Stimulated activated CD8-positive, alpha-beta memory T cell treated with anti-CD3 and anti-CD28 coated beads, Interleukin-4, amount 100 ng/mL, for 1 hour (primary cell): ENCODE measurements around the gene LSM8.
"Not testable (repeated sequence)": the region's sequence is repeated elsewhere in the genome, so short reads cannot be mapped to it uniquely, and the experiment has no call there.

Experiments
- DNase-seq, 2 donors: peaks; one replicate each; pipeline ENCODE4 v3.0.0-alpha.2; 2020; ENCODE audit warnings: low read depth in 2 of 2, low spot score in 1 of 2

LSM8 gene

GRCh38 chr7:118202061-118202460 lies 18.1 kb downstream of the LSM8 start:
- no peak for DNase-seq

DNA sequence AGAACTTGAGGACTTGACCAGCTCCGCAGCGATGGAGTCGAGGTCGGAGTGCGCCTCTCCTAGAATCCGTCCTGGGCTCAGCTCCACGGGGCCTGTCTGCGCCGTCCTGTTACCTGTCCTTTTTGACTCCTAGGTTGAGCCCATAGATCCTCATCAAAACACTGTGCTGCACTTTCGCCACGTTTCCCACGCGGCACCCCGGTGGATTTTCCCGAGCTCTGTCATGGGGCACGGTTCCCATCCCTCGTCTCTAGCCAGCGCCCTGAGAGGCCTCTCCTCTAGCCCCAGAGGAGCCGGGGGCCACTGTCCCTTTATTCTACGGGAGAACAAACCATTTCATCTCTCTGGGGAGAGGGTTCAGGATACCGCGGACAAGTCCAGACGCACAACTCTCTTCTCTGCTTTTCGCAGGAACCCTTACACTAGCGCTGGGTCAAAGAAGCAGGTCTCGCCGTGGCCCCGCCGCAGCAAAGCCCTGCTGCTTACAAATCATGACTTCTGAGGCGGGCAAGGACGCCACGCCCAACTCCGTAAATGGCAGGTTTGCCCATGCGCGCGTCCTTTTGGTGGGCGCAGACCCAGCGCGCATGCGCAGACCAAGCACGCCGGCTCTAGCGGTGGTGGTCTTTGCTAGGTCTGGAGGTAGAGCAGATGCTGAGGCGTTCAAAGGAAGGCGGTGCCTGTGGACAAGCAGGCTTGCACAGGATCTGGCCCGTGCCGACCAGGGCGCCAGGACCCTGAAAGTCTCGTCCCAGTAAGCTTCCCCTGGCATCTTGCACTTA lies 30.3 kb downstream of the LSM8 start:
- DNase-seq, result peak; percentile 44 to 60

DNA sequence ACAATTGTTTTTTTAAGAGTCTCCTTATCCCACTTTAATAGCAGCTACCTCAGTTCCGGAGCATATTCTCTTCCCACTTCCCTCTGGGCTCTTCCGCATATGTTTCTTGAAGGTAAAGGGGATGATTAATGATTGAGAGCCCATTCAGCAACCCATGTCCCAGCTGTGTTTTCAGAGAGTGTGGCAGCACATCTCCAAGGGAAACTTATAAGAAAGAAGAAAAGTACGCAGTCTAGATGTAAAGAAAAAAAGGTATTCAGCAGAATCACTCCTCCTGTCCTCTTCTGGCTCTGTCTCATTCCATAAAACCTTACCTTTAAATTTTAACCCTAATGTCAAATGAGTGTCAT lies 30.8 kb downstream of the LSM8 start:
- no peak for DNase-seq

DNA sequence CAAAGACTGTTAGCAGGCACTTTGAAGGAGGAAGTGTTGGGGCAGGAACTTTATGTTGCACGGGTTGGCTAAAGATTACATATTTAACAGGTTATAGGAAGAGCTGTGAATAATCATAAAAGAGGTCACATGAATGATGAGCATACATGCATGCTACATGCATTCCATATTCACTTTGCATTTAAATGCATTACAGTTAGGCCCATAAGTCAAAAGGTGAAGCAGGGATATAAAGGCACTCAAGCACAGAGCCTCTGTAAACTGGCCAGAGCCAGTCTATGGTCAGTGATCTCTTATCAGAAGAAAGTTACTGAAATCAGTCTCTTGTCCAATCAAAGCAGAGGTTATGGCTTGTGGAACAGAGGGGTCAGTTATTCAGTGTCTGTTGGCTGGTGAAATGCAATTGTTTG lies 33.3 kb downstream of the LSM8 start:
- no peak for DNase-seq

DNA sequence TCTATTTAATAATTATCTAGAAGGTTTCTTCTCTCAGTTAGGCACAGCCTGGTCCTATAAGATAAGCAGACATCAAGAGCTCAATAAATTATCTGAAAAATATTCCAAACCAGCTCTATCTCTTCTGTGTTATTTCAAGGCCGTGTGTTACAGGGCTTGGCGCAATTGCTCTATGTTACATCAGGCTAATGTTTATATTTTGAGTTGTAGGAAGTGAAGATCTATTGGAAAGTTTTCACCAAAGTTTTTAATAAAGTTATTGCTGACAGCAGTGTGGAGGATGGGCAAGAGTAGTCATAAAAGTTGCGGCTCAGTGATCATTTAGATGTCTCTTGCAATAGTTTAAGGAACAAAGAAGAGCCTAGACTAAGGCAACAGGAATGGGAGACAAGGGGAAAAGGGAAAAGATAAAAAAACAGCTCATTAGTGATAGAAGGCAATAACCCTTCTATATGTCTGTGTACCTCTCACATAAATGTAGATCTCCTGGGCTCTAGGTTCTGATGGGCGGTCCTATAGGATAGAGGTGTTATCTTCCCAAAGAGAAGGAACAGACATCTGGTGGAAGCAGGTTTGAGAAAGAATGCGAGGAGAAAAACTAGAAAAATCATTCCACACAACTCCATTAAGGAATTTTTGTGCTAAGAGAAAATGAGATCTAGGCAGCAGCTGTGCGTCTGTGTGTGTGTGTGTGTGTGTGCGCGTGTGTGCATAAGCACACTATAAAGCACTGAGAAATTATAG lies 34.6 kb downstream of the LSM8 start:
- no peak for DNase-seq

GRCh38 chr7:118219157-118219512 lies 35.2 kb downstream of the LSM8 start:
- no peak for DNase-seq

- no peak for DNase-seq
These were observed 36.6 kb downstream of the LSM8 start for GRCh38 chr7:118220583-118220982.

DNA sequence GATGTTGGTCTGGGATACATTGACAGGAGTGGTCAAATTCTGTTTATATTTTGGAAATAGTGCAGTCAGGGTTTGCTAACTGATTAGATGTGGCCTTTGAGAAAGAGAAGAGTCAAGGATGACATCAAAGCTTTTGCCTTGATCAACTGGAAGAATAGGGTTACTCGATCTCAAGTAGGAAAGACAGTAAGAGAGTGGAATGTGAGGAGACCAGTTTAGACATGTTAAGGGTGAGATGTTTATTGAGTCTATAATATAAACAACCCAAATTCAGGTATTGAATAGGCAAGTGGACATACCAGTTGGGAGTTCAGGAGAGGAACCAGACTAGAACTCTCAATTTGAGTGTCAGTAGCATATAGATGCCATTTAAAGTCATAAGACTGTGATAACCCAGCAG lies 38.6 kb downstream of the LSM8 start:
- DNase-seq, result no peak

DNA sequence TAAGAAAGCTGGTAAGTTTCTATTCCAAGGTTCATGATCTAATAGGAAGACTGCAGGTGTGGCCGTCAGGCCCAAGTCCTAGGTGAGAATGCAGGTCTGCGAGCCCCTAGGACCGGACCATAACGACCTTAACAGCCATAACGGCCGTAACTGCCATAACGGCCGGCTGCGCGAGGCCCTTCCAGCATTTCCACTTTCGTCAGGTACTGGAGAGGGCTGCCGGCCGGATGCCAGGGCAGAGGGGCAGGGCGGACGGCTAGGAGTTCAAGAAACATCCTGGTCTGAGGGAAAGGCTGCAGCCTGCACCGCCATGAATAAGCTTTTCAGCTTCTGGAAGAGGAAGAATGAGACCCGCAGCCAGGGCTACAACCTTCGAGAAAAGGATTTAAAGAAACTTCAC lies 40.6 kb downstream of the LSM8 start, which contains the start of gene ANKRD7:
ANKRD7 (plus strand) TSS at position 184 of the 400 bp plus-strand sequence; CDS start at position 311, 127 bp downstream.
- DNase-seq, result no peak

DNA sequence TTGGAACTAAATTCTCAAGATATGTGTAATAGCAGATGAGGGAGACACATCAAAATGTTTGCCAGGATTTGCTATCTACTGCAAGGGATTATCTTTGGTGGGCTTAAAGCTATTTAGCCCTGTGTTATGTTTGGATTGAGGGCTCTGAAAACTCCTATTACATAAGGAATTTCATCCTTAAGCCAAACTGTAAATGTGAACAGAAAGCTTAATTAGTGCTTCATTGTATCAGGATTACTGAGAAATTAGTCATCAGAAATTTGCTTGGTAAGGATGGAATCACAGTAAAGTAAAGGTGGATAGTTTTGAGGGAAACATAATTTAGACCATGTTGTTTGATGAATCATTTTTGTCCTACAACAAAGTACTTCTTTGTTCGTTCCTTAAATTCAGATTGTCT lies 48.9 kb downstream of the LSM8 start:
- DNase-seq, result no peak

GRCh38 chr7:118233799-118234198 lies 49.8 kb downstream of the LSM8 start:
- DNase-seq, result no peak

GRCh38 chr7:118239014-118239413 lies 55.0 kb downstream of the LSM8 start:
- DNase-seq, result no peak

DNA sequence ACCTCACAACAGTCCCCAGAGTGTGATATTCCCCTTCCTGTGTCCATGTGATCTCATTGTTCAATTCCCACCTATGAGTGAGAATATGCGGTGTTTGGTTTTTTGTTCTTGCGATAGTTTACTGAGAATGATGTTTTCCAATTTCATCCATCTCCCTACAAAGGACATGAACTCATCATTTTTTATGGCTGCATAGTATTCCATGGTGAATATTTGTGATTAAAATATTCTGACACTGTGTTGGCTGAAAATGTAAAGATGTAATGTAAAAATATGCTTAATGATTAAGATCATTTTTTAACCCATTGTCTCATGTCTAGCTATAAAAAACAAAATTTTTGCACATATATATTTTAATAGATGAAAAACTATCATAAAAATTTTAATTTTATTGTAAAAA lies 56.4 kb downstream of the LSM8 start:
- not testable (repeated sequence) for DNase-seq
